ENCODE measurements around the gene UBE2L6.

Gene UBE2L6

DNA sequence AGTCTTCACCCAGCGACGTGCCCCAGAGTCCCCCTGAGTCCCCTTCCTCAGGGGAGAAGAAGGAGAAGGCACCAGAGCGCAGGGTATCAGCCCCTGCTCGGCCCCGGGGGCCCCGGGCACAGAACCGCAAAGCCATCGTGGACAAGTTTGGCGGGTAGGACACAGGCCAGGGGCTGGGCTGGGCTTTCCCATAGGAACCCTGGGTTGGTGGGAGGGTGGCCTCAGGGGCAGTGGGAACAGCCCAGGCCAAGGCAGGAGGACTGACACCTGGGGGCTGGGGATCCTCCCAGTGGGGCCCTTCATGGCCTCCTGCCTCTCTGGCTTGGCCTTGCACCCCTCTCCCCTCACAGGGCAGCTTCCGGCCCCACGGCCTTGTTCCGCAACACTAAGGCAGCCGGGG is 21.6 kb downstream of the UBE2L6 start:
- Histone ChIP-seq H3K4me1 (no peaks in the 10 kb centered on the region), H2AFZ (no peak overlapping the region), H3K36me3 (ENCODE audit: control insufficient read depth, insufficient read depth, low read length) (no peaks in the 10 kb centered on the region)

DNA sequence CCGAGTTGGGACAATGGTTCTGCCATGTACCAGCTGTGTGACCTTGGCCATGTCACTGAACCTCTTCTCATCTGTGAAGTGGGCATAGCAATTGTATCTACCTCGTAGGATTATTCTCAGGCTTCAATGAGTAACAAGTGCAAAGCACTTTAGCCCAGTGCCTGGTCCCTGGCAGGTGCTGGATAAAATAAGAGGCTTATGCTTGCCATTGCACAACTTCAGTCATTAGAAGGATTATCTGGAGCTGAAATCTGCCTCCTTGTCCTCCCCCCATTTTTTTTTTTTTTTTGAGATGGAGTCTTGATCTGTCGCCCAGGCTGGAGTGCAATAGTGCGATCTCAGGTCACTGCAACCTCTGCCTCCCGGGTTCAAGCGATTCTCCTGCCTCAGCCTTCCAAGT is 22.9 kb downstream of the UBE2L6 start:
- Histone ChIP-seq H3K36me3 (ENCODE audit: control insufficient read depth, insufficient read depth, low read length) (no peaks in the 10 kb centered on the region), H3K27ac (no peak overlapping the region), H2AFZ (no peak overlapping the region), H3K27me3 (ENCODE audit: control insufficient read depth, insufficient read depth, low read length) (no peaks in the 10 kb centered on the region), H3K4me1 (no peaks in the 10 kb centered on the region), H3K4me3 (ENCODE audit: low read depth, low read length) (no peak overlapping the region), H3K79me2 (no peaks in the 10 kb centered on the region), H3K9ac (no peak overlapping the region), H3K4me2 (ENCODE audit: low read length) (no peak overlapping the region), H3K9me3 (ENCODE audit: control insufficient read depth, low read length) (no peaks in the 10 kb centered on the region)
- TF ChIP-seq, protein P1, sequence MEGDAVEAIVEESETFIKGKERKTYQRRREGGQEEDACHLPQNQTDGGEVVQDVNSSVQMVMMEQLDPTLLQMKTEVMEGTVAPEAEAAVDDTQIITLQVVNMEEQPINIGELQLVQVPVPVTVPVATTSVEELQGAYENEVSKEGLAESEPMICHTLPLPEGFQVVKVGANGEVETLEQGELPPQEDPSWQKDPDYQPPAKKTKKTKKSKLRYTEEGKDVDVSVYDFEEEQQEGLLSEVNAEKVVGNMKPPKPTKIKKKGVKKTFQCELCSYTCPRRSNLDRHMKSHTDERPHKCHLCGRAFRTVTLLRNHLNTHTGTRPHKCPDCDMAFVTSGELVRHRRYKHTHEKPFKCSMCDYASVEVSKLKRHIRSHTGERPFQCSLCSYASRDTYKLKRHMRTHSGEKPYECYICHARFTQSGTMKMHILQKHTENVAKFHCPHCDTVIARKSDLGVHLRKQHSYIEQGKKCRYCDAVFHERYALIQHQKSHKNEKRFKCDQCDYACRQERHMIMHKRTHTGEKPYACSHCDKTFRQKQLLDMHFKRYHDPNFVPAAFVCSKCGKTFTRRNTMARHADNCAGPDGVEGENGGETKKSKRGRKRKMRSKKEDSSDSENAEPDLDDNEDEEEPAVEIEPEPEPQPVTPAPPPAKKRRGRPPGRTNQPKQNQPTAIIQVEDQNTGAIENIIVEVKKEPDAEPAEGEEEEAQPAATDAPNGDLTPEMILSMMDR (IDR thresholded peaks at IDR 0.05) = no peak

More for the DNA sequence above, 21.6 kb downstream of the UBE2L6 start:
- TF ChIP-seq, protein P1 (IDR thresholded peaks at IDR 0.05) = no peak
- H3K27ac ChIP-seq = no peak overlapping the region
- H3K4me3 ChIP-seq (ENCODE audit: low read depth, low read length) = no peak overlapping the region
- no peak overlapping the region for H3K9ac ChIP-seq
- H3K79me2 ChIP-seq = no peaks in the 10 kb centered on the region
- no peaks in the 10 kb centered on the region for H3K27me3 ChIP-seq (ENCODE audit: control insufficient read depth, insufficient read depth, low read length)
- H3K4me2 ChIP-seq (ENCODE audit: low read length) = no peak overlapping the region
- no peaks in the 10 kb centered on the region for H3K9me3 ChIP-seq (ENCODE audit: control insufficient read depth, low read length)

DNA sequence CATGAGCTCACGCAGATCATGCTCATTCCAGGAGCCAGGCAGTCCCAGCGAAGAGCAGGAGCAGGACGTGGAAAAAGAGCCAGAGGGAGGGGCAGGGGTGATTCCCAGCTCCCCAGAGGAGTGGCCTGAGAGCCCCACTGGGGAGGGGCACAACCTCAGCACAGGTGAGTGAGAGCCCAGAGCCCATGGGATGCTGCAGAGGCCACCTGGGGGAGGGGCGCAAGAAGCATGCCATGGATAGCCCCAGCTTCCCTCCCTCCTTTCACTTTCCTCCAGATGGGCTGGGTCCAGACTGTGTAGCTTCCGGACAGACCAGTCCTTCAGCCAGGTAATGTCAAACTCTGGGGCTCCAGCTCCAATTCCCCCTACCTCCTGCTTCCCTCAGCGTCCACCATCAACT is 23.9 kb downstream of the UBE2L6 start:
- Histone ChIP-seq H3K9ac (no peak overlapping the region), H3K36me3 (ENCODE audit: control insufficient read depth, insufficient read depth, low read length) (no peaks in the 10 kb centered on the region), H3K79me2 (no peaks in the 10 kb centered on the region), H3K4me3 (ENCODE audit: low read depth, low read length) (no peak overlapping the region), H3K4me2 (ENCODE audit: low read length) (no peak overlapping the region), H3K4me1 (no peaks in the 10 kb centered on the region), H2AFZ (no peak overlapping the region), H3K27ac (no peak overlapping the region), H3K27me3 (ENCODE audit: control insufficient read depth, insufficient read depth, low read length) (no peaks in the 10 kb centered on the region), H3K9me3 (ENCODE audit: control insufficient read depth, low read length) (no peaks in the 10 kb centered on the region)
- TF ChIP-seq, protein P1 (IDR thresholded peaks at IDR 0.05) = no peak

DNA sequence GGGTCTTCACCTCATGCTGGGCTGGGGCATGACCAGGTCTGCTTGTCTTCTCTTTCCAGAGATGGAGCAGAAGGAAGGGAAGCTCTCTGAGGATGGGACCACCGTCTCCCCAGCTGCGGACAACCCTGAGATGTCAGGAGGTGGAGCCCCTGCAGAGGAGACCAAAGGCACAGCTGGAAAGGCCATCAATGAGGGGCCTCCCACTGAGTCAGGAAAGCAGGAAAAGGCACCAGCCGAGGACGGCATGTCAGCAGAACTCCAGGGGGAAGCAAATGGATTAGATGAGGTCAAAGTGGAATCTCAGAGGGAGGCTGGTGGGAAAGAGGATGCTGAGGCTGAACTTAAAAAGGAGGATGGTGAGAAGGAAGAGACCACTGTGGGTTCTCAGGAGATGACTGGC is 24.9 kb downstream of the UBE2L6 start:
- Histone ChIP-seq H3K27ac (no peak overlapping the region), H3K9me3 (ENCODE audit: control insufficient read depth, low read length) (no peaks in the 10 kb centered on the region), H3K36me3 (ENCODE audit: control insufficient read depth, insufficient read depth, low read length) (no peaks in the 10 kb centered on the region), H3K9ac (no peak overlapping the region), H3K4me2 (ENCODE audit: low read length) (no peak overlapping the region), H3K27me3 (ENCODE audit: control insufficient read depth, insufficient read depth, low read length) (no peaks in the 10 kb centered on the region), H3K4me1 (no peaks in the 10 kb centered on the region), H3K4me3 (ENCODE audit: low read depth, low read length) (no peak overlapping the region), H3K79me2 (no peaks in the 10 kb centered on the region), H2AFZ (no peak overlapping the region)
- TF ChIP-seq, protein P1 (IDR thresholded peaks at IDR 0.05) = no peak

DNA sequence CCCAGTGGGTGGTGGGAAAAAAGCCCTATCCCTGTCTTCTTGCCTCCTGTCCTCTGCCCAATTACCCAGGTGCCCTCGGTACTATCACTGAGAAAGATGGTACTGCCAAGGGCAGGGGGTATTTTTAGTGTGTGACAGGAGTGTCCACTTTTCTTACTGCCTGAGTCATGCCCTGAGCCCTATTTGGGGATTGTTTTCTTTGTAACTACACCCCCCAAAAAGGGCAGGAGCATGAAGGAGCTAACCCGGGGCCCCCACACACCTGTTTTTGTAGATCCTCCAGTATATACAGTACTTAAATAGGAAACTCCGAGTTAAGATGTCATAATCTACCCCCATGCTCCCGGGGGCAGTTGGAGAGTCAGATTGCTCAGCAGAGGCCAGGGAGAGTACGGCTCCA is 26.3 kb downstream of the UBE2L6 start:
- no peaks in the 10 kb centered on the region for H3K9me3 ChIP-seq (ENCODE audit: control insufficient read depth, low read length)
- no peak overlapping the region for H3K4me3 ChIP-seq (ENCODE audit: low read depth, low read length)
- H3K36me3 ChIP-seq (ENCODE audit: control insufficient read depth, insufficient read depth, low read length) = no peaks in the 10 kb centered on the region
- no peak overlapping the region for H3K4me2 ChIP-seq (ENCODE audit: low read length)
- no peaks in the 10 kb centered on the region for H3K27me3 ChIP-seq (ENCODE audit: control insufficient read depth, insufficient read depth, low read length)
- no peaks in the 10 kb centered on the region for H3K4me1 ChIP-seq
- TF ChIP-seq, protein P1 (IDR thresholded peaks at IDR 0.05) = no peak
- no peak overlapping the region for H3K27ac ChIP-seq
- no peaks in the 10 kb centered on the region for H3K79me2 ChIP-seq
- H2AFZ ChIP-seq = no peak overlapping the region
- H3K9ac ChIP-seq = no peak overlapping the region
